NB4 (cell line): ENCODE results near the gene MAK.
"Not testable (repeated sequence)": the region's sequence is repeated elsewhere in the genome, so short reads cannot be mapped to it uniquely, and the experiment has no call there.

Experiments used
- CTCF ChIP-seq: IDR thresholded peaks from one replicate; pipeline ENCODE4 v1.5.1; 2012; ENCODE audit warnings: low read depth, low read length
- MAX ChIP-seq: IDR thresholded peaks from 2 replicates; pipeline ENCODE4 v1.6.1; 2011; ENCODE audit warnings: low read depth, low read length

- not testable (repeated sequence) for TF ChIP-seq CTCF, MAX
Measured at GRCh38 chr6:10720960-10721849, 117.1 kb downstream of the MAK start.
